Measurements from ENCODE around the gene PRPSAP2.

PRPSAP2 gene

DNA sequence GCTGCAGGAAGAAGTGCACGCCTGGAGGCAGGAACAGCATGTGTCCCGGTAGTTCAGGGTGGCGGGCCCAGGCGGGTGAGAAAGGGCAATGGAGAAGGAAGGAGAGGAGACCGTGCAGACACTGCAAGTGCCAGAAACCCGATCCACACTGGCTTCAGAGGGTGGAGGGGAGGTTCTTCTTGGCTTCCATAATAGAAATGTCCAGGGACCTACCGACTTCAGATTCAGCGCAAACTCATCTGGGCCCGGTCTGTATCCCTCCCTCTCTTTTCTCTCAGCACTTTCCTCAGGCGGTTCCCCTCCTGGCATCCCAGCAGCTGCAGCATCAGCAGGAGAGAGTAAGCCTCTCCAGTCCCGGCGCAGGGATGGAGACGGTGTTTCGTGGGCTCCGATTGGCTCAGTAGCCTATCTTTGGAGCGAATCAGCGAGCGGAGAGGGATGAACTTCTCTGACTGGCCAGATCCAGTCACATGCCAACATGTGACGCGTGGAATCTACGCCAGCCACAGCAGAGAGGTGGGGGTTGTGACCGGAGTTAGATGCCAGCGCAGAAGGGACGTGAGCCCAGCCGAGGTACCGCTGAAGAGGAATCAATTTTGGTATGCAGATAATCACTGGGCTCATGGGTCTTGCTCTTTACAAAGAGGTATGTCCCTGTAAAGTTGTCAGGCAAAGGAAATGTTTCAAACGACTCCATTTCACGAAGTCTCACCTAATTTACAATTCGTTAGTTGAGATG lies 1.9 kb upstream of the PRPSAP2 start:
- H3K79me2 ChIP-seq (ENCODE audit: insufficient read depth, low read depth) = peaks cover 23% of the 10 kb centered on the region; the same call in 1 of the 2 replicates
- no peaks in the 10 kb centered on the region for H3K36me3 ChIP-seq (ENCODE audit: insufficient read depth)
- TF ChIP-seq, protein P1, sequence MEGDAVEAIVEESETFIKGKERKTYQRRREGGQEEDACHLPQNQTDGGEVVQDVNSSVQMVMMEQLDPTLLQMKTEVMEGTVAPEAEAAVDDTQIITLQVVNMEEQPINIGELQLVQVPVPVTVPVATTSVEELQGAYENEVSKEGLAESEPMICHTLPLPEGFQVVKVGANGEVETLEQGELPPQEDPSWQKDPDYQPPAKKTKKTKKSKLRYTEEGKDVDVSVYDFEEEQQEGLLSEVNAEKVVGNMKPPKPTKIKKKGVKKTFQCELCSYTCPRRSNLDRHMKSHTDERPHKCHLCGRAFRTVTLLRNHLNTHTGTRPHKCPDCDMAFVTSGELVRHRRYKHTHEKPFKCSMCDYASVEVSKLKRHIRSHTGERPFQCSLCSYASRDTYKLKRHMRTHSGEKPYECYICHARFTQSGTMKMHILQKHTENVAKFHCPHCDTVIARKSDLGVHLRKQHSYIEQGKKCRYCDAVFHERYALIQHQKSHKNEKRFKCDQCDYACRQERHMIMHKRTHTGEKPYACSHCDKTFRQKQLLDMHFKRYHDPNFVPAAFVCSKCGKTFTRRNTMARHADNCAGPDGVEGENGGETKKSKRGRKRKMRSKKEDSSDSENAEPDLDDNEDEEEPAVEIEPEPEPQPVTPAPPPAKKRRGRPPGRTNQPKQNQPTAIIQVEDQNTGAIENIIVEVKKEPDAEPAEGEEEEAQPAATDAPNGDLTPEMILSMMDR (conservative IDR thresholded peaks at IDR 0.05; ENCODE audit: low read depth, low read length) = no peak
- no peaks in the 10 kb centered on the region for H3K27me3 ChIP-seq (ENCODE audit: insufficient read depth, low read depth)
- H3K9ac ChIP-seq = no peak overlapping the region
- H3K4me3 ChIP-seq (IDR thresholded peaks at IDR 0.05; ENCODE audit: insufficient read depth, low read depth, low read length) = no peak overlapping the region
- no peak overlapping the region for H3K27ac ChIP-seq
- peaks cover 29% of the 10 kb centered on the region for H3K4me1 ChIP-seq (ENCODE audit: low read depth, poor library complexity, severe bottlenecking)
- no peaks in the 10 kb centered on the region for H4K20me1 ChIP-seq (ENCODE audit: insufficient read depth)
- H2AFZ ChIP-seq (ENCODE audit: low read depth) = peak overlapping the region; percentile 85
- H3K4me2 ChIP-seq = peak overlapping the region; percentile 82

DNA sequence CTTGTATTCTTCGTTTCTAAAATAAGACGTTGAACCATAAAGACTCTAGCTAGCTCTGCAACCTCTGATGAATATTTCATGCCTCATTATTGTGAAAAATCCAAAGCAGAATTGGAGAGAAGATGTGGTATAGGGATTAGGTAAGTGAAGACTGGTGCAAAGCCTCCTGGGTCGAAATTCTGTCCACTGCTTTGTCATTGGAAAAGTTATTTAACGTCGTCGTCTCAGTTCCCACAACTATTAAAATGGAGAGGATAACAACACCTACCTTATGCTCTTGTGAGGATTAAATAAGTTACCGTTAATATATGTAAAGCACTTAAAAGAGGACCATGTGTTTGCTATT lies 1.4 kb upstream of the PRPSAP2 start:
- Histone ChIP-seq H3K27ac (no peak overlapping the region), H3K36me3 (ENCODE audit: insufficient read depth) (no peaks in the 10 kb centered on the region), H3K9ac (no peak overlapping the region), H3K79me2 (ENCODE audit: insufficient read depth, low read depth) (peaks cover 24% of the 10 kb centered on the region; the same call in 1 of the 2 replicates), H2AFZ (ENCODE audit: low read depth) (peak overlapping the region; percentile 85), H3K4me2 (peak overlapping the region; percentile 62; the same call in 1 of the 2 replicates), H3K27me3 (ENCODE audit: insufficient read depth, low read depth) (no peaks in the 10 kb centered on the region), H3K4me3 (IDR thresholded peaks at IDR 0.05; ENCODE audit: insufficient read depth, low read depth, low read length) (no peak overlapping the region), H4K20me1 (ENCODE audit: insufficient read depth) (no peaks in the 10 kb centered on the region), H3K4me1 (ENCODE audit: low read depth, poor library complexity, severe bottlenecking) (peaks cover 29% of the 10 kb centered on the region)
- TF ChIP-seq, protein P1 (conservative IDR thresholded peaks at IDR 0.05; ENCODE audit: low read depth, low read length) = no peak

DNA sequence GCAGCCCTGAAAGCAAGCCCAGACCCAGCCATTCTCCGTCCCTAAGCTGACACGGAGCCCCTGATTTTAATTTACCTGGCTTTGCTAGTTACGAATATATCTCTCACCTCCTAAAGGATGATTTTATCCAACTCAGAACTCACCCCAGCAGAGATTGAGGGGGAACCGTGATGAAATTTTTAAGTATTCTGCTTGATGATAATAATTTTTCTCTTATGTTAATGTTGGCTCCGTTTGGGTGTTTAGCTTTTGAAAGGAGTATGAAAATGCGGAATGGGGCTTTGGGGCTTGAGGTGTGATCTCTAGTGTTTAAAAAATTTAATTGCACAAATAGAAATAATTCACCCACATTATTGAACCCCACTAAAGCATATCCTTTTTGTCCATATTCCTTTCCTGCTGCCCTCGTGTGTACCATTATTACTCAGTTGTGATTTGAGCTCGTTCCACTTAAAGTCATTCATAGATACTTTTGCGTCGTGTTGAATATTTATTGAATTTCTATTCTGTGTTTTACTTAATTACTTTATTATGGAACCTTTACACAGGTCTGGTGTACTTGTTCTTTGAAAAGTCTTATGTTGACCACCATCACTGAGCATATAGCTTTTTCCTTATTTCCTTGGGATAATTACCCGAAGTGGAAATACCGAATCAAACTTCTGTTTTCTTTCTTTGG lies 775 bp downstream of the PRPSAP2 start:
- Histone ChIP-seq H3K4me1 (ENCODE audit: low read depth, poor library complexity, severe bottlenecking) (peaks cover 29% of the 10 kb centered on the region), H3K79me2 (ENCODE audit: insufficient read depth, low read depth) (peaks cover 24% of the 10 kb centered on the region; the same call in 1 of the 2 replicates)

DNA sequence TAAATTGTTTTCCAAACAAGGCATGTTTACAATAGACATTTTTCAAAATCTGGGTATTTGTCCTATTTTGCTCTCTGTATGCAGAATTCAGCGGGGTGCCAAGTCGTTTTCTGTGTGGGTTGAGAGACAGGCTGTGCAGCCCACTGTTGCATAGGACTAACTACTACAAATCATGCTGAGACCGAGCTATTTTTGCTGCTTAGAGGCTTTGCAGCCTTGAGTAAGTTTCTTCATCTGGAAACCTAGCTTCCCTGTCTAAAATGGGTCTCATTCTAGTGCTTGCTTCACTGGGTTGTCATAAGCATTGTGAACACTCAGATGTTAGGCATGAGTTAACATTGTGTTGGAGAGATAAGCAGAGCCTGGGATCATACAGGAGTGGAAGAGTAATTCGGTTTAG lies 1.3 kb downstream of the PRPSAP2 start:
- TF ChIP-seq, protein P1 (conservative IDR thresholded peaks at IDR 0.05; ENCODE audit: low read depth, low read length) = no peak
- Histone ChIP-seq H3K27ac (no peak overlapping the region), H3K9ac (no peak overlapping the region), H3K4me3 (IDR thresholded peaks at IDR 0.05; ENCODE audit: insufficient read depth, low read depth, low read length) (no peak overlapping the region), H3K36me3 (ENCODE audit: insufficient read depth) (no peaks in the 10 kb centered on the region), H4K20me1 (ENCODE audit: insufficient read depth) (no peaks in the 10 kb centered on the region), H3K4me1 (ENCODE audit: low read depth, poor library complexity, severe bottlenecking) (peaks cover 29% of the 10 kb centered on the region), H3K79me2 (ENCODE audit: insufficient read depth, low read depth) (peaks cover 24% of the 10 kb centered on the region; the same call in 1 of the 2 replicates), H3K4me2 (peak overlapping the region; percentile 80), H2AFZ (ENCODE audit: low read depth) (no peak overlapping the region), H3K27me3 (ENCODE audit: insufficient read depth, low read depth) (no peaks in the 10 kb centered on the region)

More for the DNA sequence above, 775 bp downstream of the PRPSAP2 start:
- H2AFZ ChIP-seq (ENCODE audit: low read depth) = peak overlapping the region; percentile 64
- H3K27me3 ChIP-seq (ENCODE audit: insufficient read depth, low read depth) = no peaks in the 10 kb centered on the region
- peak overlapping the region; percentile 80 for H3K4me2 ChIP-seq
- peak overlapping the region; percentile 88 for H3K9ac ChIP-seq
- H3K27ac ChIP-seq = peak overlapping the region; percentile 55
- TF ChIP-seq, protein P1 (conservative IDR thresholded peaks at IDR 0.05; ENCODE audit: low read depth, low read length) = no peak
- no peaks in the 10 kb centered on the region for H4K20me1 ChIP-seq (ENCODE audit: insufficient read depth)
- H3K4me3 ChIP-seq (IDR thresholded peaks at IDR 0.05; ENCODE audit: insufficient read depth, low read depth, low read length) = no peak overlapping the region
- no peaks in the 10 kb centered on the region for H3K36me3 ChIP-seq (ENCODE audit: insufficient read depth)
